SK-N-SH treated with all-trans-retinoic acid at 6 μM for 48 hours (cell line): ENCODE measurements around the gene NUCB2.
A peak's percentile ranks its signal among the peaks of the same experiment; 100 is the strongest.

Experiments
- ATAC-seq: fragments of 200-7000 bp; cut with Tn5 transposase; 3 replicates; pipeline ENCODE4 v1.9.1; 2020; ENCODE audit warnings: mild to moderate bottlenecking, moderate library complexity
- ARNTL ChIP-seq: fragments of 450-650 bp; formaldehyde crosslinking; IDR thresholded peaks from 2 replicates; pipeline ENCODE4 v1.5.0; 2020; ENCODE audit warnings: low read depth, mild to moderate bottlenecking, moderate library complexity, borderline replicate concordance
- BACH2 ChIP-seq: fragments of 250-450 bp; sonication (Bioruptor Pico); IDR thresholded peaks from 2 replicates; pipeline ENCODE4 v1.9.0; 2021; ENCODE audit warnings: mild to moderate bottlenecking, borderline replicate concordance
- CREB5 ChIP-seq: fragments of 250-450 bp; sonication (Bioruptor Pico); IDR thresholded peaks from 2 replicates; pipeline ENCODE4 v1.5.1; 2020; ENCODE audit warnings: low read depth, mild to moderate bottlenecking, moderate library complexity
- CSDC2 ChIP-seq: fragments of 250-450 bp; sonication (Bioruptor Pico); IDR thresholded peaks from 2 replicates; pipeline ENCODE4 v1.5.0; 2020; ENCODE audit warnings: mild to moderate bottlenecking, moderate library complexity
- CSRNP3 ChIP-seq: fragments of 250-450 bp; sonication (Bioruptor Pico); IDR thresholded peaks from 2 replicates; pipeline ENCODE4 v1.5.1; 2021; ENCODE audit warnings: mild to moderate bottlenecking, moderate library complexity
- ESRRG ChIP-seq: fragments of 250-450 bp; sonication (Bioruptor Pico); IDR thresholded peaks from 2 replicates; pipeline ENCODE4 v1.6.1; 2021; ENCODE audit warnings: mild to moderate bottlenecking
- GLIS3 ChIP-seq: fragments of 250-450 bp; sonication (Bioruptor Pico); IDR thresholded peaks from 2 replicates; pipeline ENCODE4 v1.5.0; 2020; ENCODE audit warnings: mild to moderate bottlenecking, moderate library complexity
- ISL1 ChIP-seq: fragments of 250-450 bp; sonication (Bioruptor Pico); IDR thresholded peaks from 2 replicates; pipeline ENCODE4 v2.1.2; 2022; ENCODE audit warnings: mild to moderate bottlenecking, moderate library complexity
- OSR1 ChIP-seq: fragments of 250-450 bp; sonication (Bioruptor Pico); IDR thresholded peaks from 2 replicates; pipeline ENCODE4 v1.8.0; 2022; ENCODE audit warnings: moderate library complexity, mild to moderate bottlenecking, inconsistent platforms
- PATZ1 ChIP-seq: fragments of 250-450 bp; sonication (Bioruptor Pico); IDR thresholded peaks from 2 replicates; pipeline ENCODE4 v1.8.0; 2020; ENCODE audit warnings: mild to moderate bottlenecking, moderate library complexity, borderline replicate concordance
- PPARA ChIP-seq: fragments of 250-450 bp; sonication (Bioruptor Pico); IDR thresholded peaks from 2 replicates; pipeline ENCODE4 v1.5.0; 2020; ENCODE audit warnings: mild to moderate bottlenecking, borderline replicate concordance
- RARB ChIP-seq: fragments of 250-450 bp; sonication (Bioruptor Pico); IDR thresholded peaks from 2 replicates; pipeline ENCODE4 v1.8.0; 2021; ENCODE audit warnings: mild to moderate bottlenecking, moderate library complexity
- SNAI2 ChIP-seq: fragments of 250-450 bp; sonication (Bioruptor Pico); IDR thresholded peaks from 2 replicates; pipeline ENCODE4 v1.5.0; 2020; ENCODE audit warnings: mild to moderate bottlenecking, moderate library complexity
- TCF4 ChIP-seq: fragments of 250-450 bp; sonication (Bioruptor Pico); IDR thresholded peaks from 2 replicates; pipeline ENCODE4 v1.8.0; 2021; ENCODE audit warnings: mild to moderate bottlenecking, moderate library complexity, borderline replicate concordance
- TOX ChIP-seq: fragments of 250-450 bp; sonication (Bioruptor Pico); IDR thresholded peaks from 2 replicates; pipeline ENCODE4 v1.8.0; 2021; ENCODE audit warnings: mild to moderate bottlenecking, moderate library complexity, borderline replicate concordance
- TSHZ2 ChIP-seq: fragments of 250-450 bp; sonication (Bioruptor Pico); IDR thresholded peaks from 2 replicates; pipeline ENCODE4 v1.5.0; 2020; ENCODE audit warnings: mild to moderate bottlenecking, moderate library complexity
- ZC3H10 ChIP-seq: fragments of 250-450 bp; sonication (Bioruptor Pico); IDR thresholded peaks from 2 replicates; pipeline ENCODE4 v1.5.1; 2021; ENCODE audit warnings: mild to moderate bottlenecking, moderate library complexity
- ZFP3 ChIP-seq: fragments of 250-450 bp; sonication (Bioruptor Pico); IDR thresholded peaks from 2 replicates; pipeline ENCODE4 v1.5.0; 2020; ENCODE audit warnings: mild to moderate bottlenecking, moderate library complexity
- ZFP30 ChIP-seq: fragments of 450-650 bp; formaldehyde crosslinking; IDR thresholded peaks from 2 replicates; pipeline ENCODE4 v1.5.0; 2022; ENCODE audit warnings: mild to moderate bottlenecking, moderate library complexity
- ZNF565 ChIP-seq: fragments of 450-650 bp; formaldehyde crosslinking; conservative IDR thresholded peaks from 2 replicates; pipeline ENCODE4 v1.5.0; 2020; ENCODE audit warnings: low read depth, mild to moderate bottlenecking, moderate library complexity
- ZNF70 ChIP-seq: fragments of 450-650 bp; formaldehyde crosslinking; IDR thresholded peaks from 2 replicates; pipeline ENCODE4 v1.5.0; 2020; ENCODE audit warnings: mild to moderate bottlenecking, moderate library complexity
- ZNF8 ChIP-seq: fragments of 450-650 bp; formaldehyde crosslinking; IDR thresholded peaks from 2 replicates; pipeline ENCODE4 v1.5.0; 2020; ENCODE audit warnings: mild to moderate bottlenecking, moderate library complexity

The NUCB2 gene

GRCh38 chr11:17275400-17276235, 921 bp upstream of the NUCB2 start:
- TF ChIP-seq TOX (CRISPR knock-in tag): no peak
- TF ChIP-seq ZNF8 (CRISPR knock-in tag): no peak
- no peak for TF ChIP-seq PPARA (CRISPR knock-in tag)
- TF ChIP-seq ZNF565: no peak
- TF ChIP-seq OSR1 (CRISPR knock-in tag): no peak
- no peak for TF ChIP-seq ARNTL (CRISPR knock-in tag)
- no peak for TF ChIP-seq CSRNP3 (CRISPR knock-in tag)
- no peak for TF ChIP-seq ISL1 (CRISPR knock-in tag)
- TF ChIP-seq RARB (CRISPR knock-in tag): no peak
- no peak for TF ChIP-seq BACH2 (CRISPR knock-in tag)
- TF ChIP-seq CSDC2 (CRISPR knock-in tag): no peak
- no peak for TF ChIP-seq ZFP30 (CRISPR knock-in tag)
- TF ChIP-seq PATZ1 (CRISPR knock-in tag): no peak
- no peak for TF ChIP-seq TCF4
- no peak for TF ChIP-seq ZC3H10
- no peak for TF ChIP-seq ESRRG (CRISPR knock-in tag)
- TF ChIP-seq ZNF70 (CRISPR knock-in tag): no peak
- TF ChIP-seq CREB5: no peak
- no peak for TF ChIP-seq GLIS3 (CRISPR knock-in tag)
- no peak for TF ChIP-seq ZFP3 (CRISPR knock-in tag)
- no peak for ATAC-seq

GRCh38 chr11:17277024-17277584, 565 bp downstream of the NUCB2 start:
- TF ChIP-seq BACH2 (CRISPR knock-in tag) (no peak), OSR1 (CRISPR knock-in tag) (no peak), ZFP30 (CRISPR knock-in tag) (no peak)
- peak; percentile 54 for ATAC-seq

- no peak for ATAC-seq
- TF ChIP-seq PATZ1 (CRISPR knock-in tag) (no peak), ZC3H10 (no peak), PPARA (CRISPR knock-in tag) (no peak), RARB (CRISPR knock-in tag) (no peak), SNAI2 (no peak), ZFP3 (CRISPR knock-in tag) (no peak), ZNF565 (no peak), ISL1 (CRISPR knock-in tag) (no peak)
Measured at GRCh38 chr11:17280494-17281127, 4.1 kb downstream of the NUCB2 start.

GRCh38 chr11:17286332-17286731, 9.8 kb downstream of the NUCB2 start:
- no peak for ATAC-seq
- no peak for TF ChIP-seq ZNF565
- TF ChIP-seq RARB (CRISPR knock-in tag): no peak
- TF ChIP-seq ISL1 (CRISPR knock-in tag): no peak
- no peak for TF ChIP-seq ZNF70 (CRISPR knock-in tag)
- no peak for TF ChIP-seq ZFP30 (CRISPR knock-in tag)
- TF ChIP-seq SNAI2: no peak
- TF ChIP-seq OSR1 (CRISPR knock-in tag): no peak
- TF ChIP-seq GLIS3 (CRISPR knock-in tag): no peak
- no peak for TF ChIP-seq TOX (CRISPR knock-in tag)
- no peak for TF ChIP-seq PPARA (CRISPR knock-in tag)
- no peak for TF ChIP-seq ZFP3 (CRISPR knock-in tag)
- no peak for TF ChIP-seq TSHZ2
- TF ChIP-seq PATZ1 (CRISPR knock-in tag): no peak
- no peak for TF ChIP-seq ARNTL (CRISPR knock-in tag)
